HG02981 (cell line): ENCODE data around the gene NPHP1.
"Not testable (repeated sequence)": the region's sequence is repeated elsewhere in the genome, so short reads cannot be mapped to it uniquely, and the experiment has no call there.

Source experiments
- ATAC-seq: cut with Tn5 transposase; IDR thresholded peaks from one replicate; pipeline ENCODE4 v1.9.1; 2021; ENCODE audit warnings: mild to moderate bottlenecking, moderate library complexity; ENCODE audit not compliant: unreplicated experiment

Gene NPHP1

GRCh38 chr2:110105183-110105582 is 99.6 kb downstream of the NPHP1 start:
- no peak for ATAC-seq

GRCh38 chr2:110104025-110104771 is 100.6 kb downstream of the NPHP1 start:
- no peak for ATAC-seq

GRCh38 chr2:110103061-110103961 is 101.5 kb downstream of the NPHP1 start:
- ATAC-seq: no peak

- no peak for ATAC-seq
Observed at GRCh38 chr2:110101901-110102803, 102.7 kb downstream of the NPHP1 start.

- ATAC-seq: no peak
Observed at GRCh38 chr2:110101280-110101844, 103.5 kb downstream of the NPHP1 start.

- ATAC-seq: not testable (repeated sequence)
Observed at GRCh38 chr2:110100880-110101279, 103.9 kb downstream of the NPHP1 start.

GRCh38 chr2:110100480-110100879 is 104.3 kb downstream of the NPHP1 start:
- ATAC-seq: no peak

- no peak for ATAC-seq
Observed at GRCh38 chr2:110099471-110100225, 105.2 kb downstream of the NPHP1 start.

GRCh38 chr2:110099038-110099425 is 105.8 kb downstream of the NPHP1 start:
- no peak for ATAC-seq

- ATAC-seq: no peak
Observed at GRCh38 chr2:110097506-110098220, 107.2 kb downstream of the NPHP1 start.

GRCh38 chr2:110095994-110096633 is 108.7 kb downstream of the NPHP1 start:
- ATAC-seq: no peak

GRCh38 chr2:110094884-110095534 is 109.8 kb downstream of the NPHP1 start:
- not testable (repeated sequence) for ATAC-seq

GRCh38 chr2:110093924-110094323 is 110.9 kb downstream of the NPHP1 start:
- not testable (repeated sequence) for ATAC-seq

- ATAC-seq: not testable (repeated sequence)
Observed at GRCh38 chr2:110090164-110090563, 114.6 kb downstream of the NPHP1 start.

- ATAC-seq: not testable (repeated sequence)
Observed at GRCh38 chr2:110083757-110084156, 121.1 kb downstream of the NPHP1 start.

GRCh38 chr2:110083162-110083561 is 121.7 kb downstream of the NPHP1 start:
- ATAC-seq: not testable (repeated sequence)

GRCh38 chr2:110078104-110078503 is 126.7 kb downstream of the NPHP1 start:
- not testable (repeated sequence) for ATAC-seq

- not testable (repeated sequence) for ATAC-seq
Observed at GRCh38 chr2:110075896-110076295, 128.9 kb downstream of the NPHP1 start.
